Stimulated activated CD4-positive, alpha-beta T cell treated with anti-CD3 and anti-CD28 coated beads, Interleukin-4, amount 100 ng/mL, for 1 hour (primary cell): ENCODE measurements around the gene CD38.

ENCODE experiments used
- DNase-seq: peaks from one replicate; pipeline ENCODE4 v3.0.0-alpha.2; 2020

The CD38 gene

GRCh38 chr4:15765391-15765790 lies 12.7 kb upstream of the CD38 start:
- DNase-seq = no peak

GRCh38 chr4:15765910-15766697 lies 12.0 kb upstream of the CD38 start:
- DNase-seq = no peak

- DNase-seq = no peak
Observed at GRCh38 chr4:15766821-15767220, 11.3 kb upstream of the CD38 start.

GRCh38 chr4:15769202-15769601 lies 8.9 kb upstream of the CD38 start:
- no peak for DNase-seq

GRCh38 chr4:15771216-15772058 lies 6.7 kb upstream of the CD38 start:
- DNase-seq = no peak

- DNase-seq = no peak
Observed at GRCh38 chr4:15774020-15774420, 4.1 kb upstream of the CD38 start.

- DNase-seq = no peak
Observed at GRCh38 chr4:15776871-15777648, 1.1 kb upstream of the CD38 start.

- no peak for DNase-seq
Observed at GRCh38 chr4:15777697-15778288, 335 bp upstream of the CD38 start.

GRCh38 chr4:15779306-15779705 lies 1.2 kb downstream of the CD38 start:
- no peak for DNase-seq

- DNase-seq = no peak
Observed at GRCh38 chr4:15779809-15780208, 1.7 kb downstream of the CD38 start.

GRCh38 chr4:15781427-15782095 lies 3.4 kb downstream of the CD38 start:
- no peak for DNase-seq

GRCh38 chr4:15783676-15784075 lies 5.5 kb downstream of the CD38 start:
- DNase-seq = no peak

- no peak for DNase-seq
Observed at GRCh38 chr4:15784959-15785634, 7.0 kb downstream of the CD38 start.

GRCh38 chr4:15786743-15787142 lies 8.6 kb downstream of the CD38 start:
- no peak for DNase-seq

- DNase-seq = no peak
Observed at GRCh38 chr4:15792974-15793373, 14.8 kb downstream of the CD38 start.

GRCh38 chr4:15793506-15794363 lies 15.6 kb downstream of the CD38 start:
- DNase-seq = no peak

GRCh38 chr4:15794426-15794825 lies 16.3 kb downstream of the CD38 start:
- no peak for DNase-seq

GRCh38 chr4:15794905-15795304 lies 16.8 kb downstream of the CD38 start:
- no peak for DNase-seq

GRCh38 chr4:15797320-15797719 lies 19.2 kb downstream of the CD38 start:
- DNase-seq = no peak

- DNase-seq = no peak
Observed at GRCh38 chr4:15799141-15799540, 21.0 kb downstream of the CD38 start.

- DNase-seq = no peak
Observed at GRCh38 chr4:15799701-15800100, 21.6 kb downstream of the CD38 start.
